ENCODE results near the gene CPNE2.

- TF ChIP-seq CTCF (IDR thresholded peaks at IDR 0.05) (no peak), TCF7L2 (IDR thresholded peaks at IDR 0.05; ENCODE audit: low read depth, low read length) (no peak), REST (IDR thresholded peaks at IDR 0.05; ENCODE audit: insufficient read depth in 1 of 2, low read depth in 2 of 2, low read length in 1 of 2) (no peak), POLR2AphosphoS5 (IDR thresholded peaks at IDR 0.05; ENCODE audit: low read depth, low read length) (no peak)
Observed at GRCh38 chr16:57178196-57178595, 85.8 kb downstream of the CPNE2 start.
